Measurements from ENCODE around the gene ADGRF5. TPM values are rescaled to one million over a fixed set of nuclear protein-coding genes. Genes with fewer than 3 reads are reported as not detected.

Gene ADGRF5
- total RNA-seq, 1 experiment from 2014 or later: 0.34 TPM

GRCh38 chr6:46901882-46902314 lies 19.8 kb downstream of the ADGRF5 start:
- H3K27me3 ChIP-seq (replicated peaks; ENCODE audit: insufficient read depth, low read depth, low read length, poor library complexity): no peaks in the 10 kb centered on the region
- no peak overlapping the region for H3K4me3 ChIP-seq (ENCODE audit: low read depth, low read length, poor library complexity, severe bottlenecking)
- TF ChIP-seq CTCF (conservative IDR thresholded peaks at IDR 0.05; ENCODE audit: low read depth, low read length) (no peak), EZH2 (IDR thresholded peaks at IDR 0.05; ENCODE audit: borderline replicate concordance, low read depth, low read length, poor library complexity, severe bottlenecking) (no peak)
- intact Hi-C loops (cut with micrococcal nuclease; ENCODE audit: unreplicated experiment): no loop called here
- H3K36me3 ChIP-seq (ENCODE audit: insufficient read depth, low read length, poor library complexity, severe bottlenecking): no peaks in the 10 kb centered on the region
- H3K27ac ChIP-seq (ENCODE audit: low read depth, low read length, poor library complexity, severe bottlenecking): no peak overlapping the region
- BruUV-seq (replicated peaks): no TSS peak
- DNase-seq (ENCODE audit: low spot score): no peak
- ChIA-PET POLR2A (ENCODE audit: low non-redundant PET) (no interaction called here), CTCF (no interaction called here)
- no peaks in the 10 kb centered on the region for H3K9me3 ChIP-seq (ENCODE audit: low read depth, low read length, poor library complexity, severe bottlenecking)
- no peaks in the 10 kb centered on the region for H3K4me1 ChIP-seq (ENCODE audit: insufficient read depth, low read length, poor library complexity, severe bottlenecking)

GRCh38 chr6:46900266-46900665 lies 21.5 kb downstream of the ADGRF5 start:
- TF ChIP-seq EZH2 (IDR thresholded peaks at IDR 0.05; ENCODE audit: borderline replicate concordance, low read depth, low read length, poor library complexity, severe bottlenecking) (no peak), CTCF (conservative IDR thresholded peaks at IDR 0.05; ENCODE audit: low read depth, low read length) (no peak)
- ChIA-PET CTCF (no interaction called here), POLR2A (ENCODE audit: low non-redundant PET) (no interaction called here)
- no peak for DNase-seq (ENCODE audit: low spot score)
- H3K4me1 ChIP-seq (ENCODE audit: insufficient read depth, low read length, poor library complexity, severe bottlenecking): no peaks in the 10 kb centered on the region
- no peak overlapping the region for H3K4me3 ChIP-seq (ENCODE audit: low read depth, low read length, poor library complexity, severe bottlenecking)
- no peaks in the 10 kb centered on the region for H3K36me3 ChIP-seq (ENCODE audit: insufficient read depth, low read length, poor library complexity, severe bottlenecking)
- no peaks in the 10 kb centered on the region for H3K9me3 ChIP-seq (ENCODE audit: low read depth, low read length, poor library complexity, severe bottlenecking)
- no TSS peak for BruUV-seq (replicated peaks)
- intact Hi-C loops (cut with micrococcal nuclease; ENCODE audit: unreplicated experiment): no loop called here
- H3K27ac ChIP-seq (ENCODE audit: low read depth, low read length, poor library complexity, severe bottlenecking): no peak overlapping the region
- no peaks in the 10 kb centered on the region for H3K27me3 ChIP-seq (replicated peaks; ENCODE audit: insufficient read depth, low read depth, low read length, poor library complexity)

- Histone ChIP-seq H3K36me3 (ENCODE audit: insufficient read depth, low read length, poor library complexity, severe bottlenecking) (no peaks in the 10 kb centered on the region), H3K4me1 (ENCODE audit: insufficient read depth, low read length, poor library complexity, severe bottlenecking) (no peaks in the 10 kb centered on the region), H3K9me3 (ENCODE audit: low read depth, low read length, poor library complexity, severe bottlenecking) (no peaks in the 10 kb centered on the region), H3K27me3 (replicated peaks; ENCODE audit: insufficient read depth, low read depth, low read length, poor library complexity) (no peaks in the 10 kb centered on the region), H3K27ac (ENCODE audit: low read depth, low read length, poor library complexity, severe bottlenecking) (no peak overlapping the region), H3K4me3 (ENCODE audit: low read depth, low read length, poor library complexity, severe bottlenecking) (no peak overlapping the region)
- DNase-seq (ENCODE audit: low spot score): no peak
- intact Hi-C loops (cut with micrococcal nuclease; ENCODE audit: unreplicated experiment): no loop called here
- POLR2A ChIA-PET (ENCODE audit: low non-redundant PET): no interaction called here
- CTCF ChIA-PET: no interaction called here
- BruUV-seq (replicated peaks): no TSS peak
- TF ChIP-seq EZH2 (IDR thresholded peaks at IDR 0.05; ENCODE audit: borderline replicate concordance, low read depth, low read length, poor library complexity, severe bottlenecking) (no peak), CTCF (conservative IDR thresholded peaks at IDR 0.05; ENCODE audit: low read depth, low read length) (no peak)
Measured at GRCh38 chr6:46899659-46900058, 22.1 kb downstream of the ADGRF5 start.
